Measurements from ENCODE around the gene INVS. TPM values are rescaled to one million over a fixed set of nuclear protein-coding genes. Genes with fewer than 3 reads are reported as not detected.
"Not testable (repeated sequence)": the region's sequence is repeated elsewhere in the genome, so short reads cannot be mapped to it uniquely, and the experiment has no call there.

INVS gene
- total RNA-seq, 1 donor from 2014 or later: 6.9 TPM

DNA sequence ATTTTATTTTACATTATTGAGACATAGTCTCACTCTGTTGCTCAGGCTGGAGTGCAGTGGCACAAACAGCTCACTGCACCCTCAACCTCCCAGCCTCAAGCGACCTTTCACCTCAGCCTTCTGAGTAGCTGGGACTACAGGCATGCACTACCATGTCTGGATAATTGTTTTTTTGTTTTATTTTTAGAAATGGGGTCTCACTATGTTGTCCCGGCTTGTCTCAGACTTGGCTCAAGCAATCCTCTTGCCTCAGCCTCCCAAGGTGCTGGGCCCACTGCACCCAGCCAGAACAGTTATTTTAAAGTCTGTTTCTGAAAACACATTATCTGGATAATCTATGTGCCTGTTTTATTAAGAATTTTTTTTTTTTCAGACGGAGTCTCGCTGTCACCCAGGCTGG is 191.7 kb downstream of the INVS start:
- intact Hi-C loops (cut with DNase I): no loop called here
- DNase-seq (ENCODE audit: missing footprints) (no peak), ATAC-seq (no peak)

DNA sequence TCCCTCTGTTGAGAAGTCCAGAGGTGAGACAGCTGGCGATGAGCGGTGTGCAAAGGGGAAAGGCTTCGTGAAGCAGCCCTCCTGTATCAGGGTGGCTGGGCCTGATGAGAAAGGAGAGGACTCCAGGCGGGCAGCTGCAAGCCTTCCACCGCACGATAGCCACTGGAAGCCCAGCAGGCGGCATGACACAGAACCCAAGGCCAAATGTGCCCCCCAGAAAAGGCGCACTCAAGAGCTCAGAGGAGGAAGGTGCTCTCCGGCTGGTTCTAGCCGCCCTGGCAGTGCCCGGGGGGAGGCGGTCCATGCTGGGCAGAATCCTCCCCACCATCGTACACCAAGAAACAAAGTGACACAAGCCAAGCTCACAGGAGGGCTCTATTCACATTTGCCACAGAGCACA is 193.4 kb downstream of the INVS start:
- ATAC-seq (no peak), DNase-seq (ENCODE audit: missing footprints) (no peak)
- intact Hi-C loops (cut with DNase I): no loop called here

DNA sequence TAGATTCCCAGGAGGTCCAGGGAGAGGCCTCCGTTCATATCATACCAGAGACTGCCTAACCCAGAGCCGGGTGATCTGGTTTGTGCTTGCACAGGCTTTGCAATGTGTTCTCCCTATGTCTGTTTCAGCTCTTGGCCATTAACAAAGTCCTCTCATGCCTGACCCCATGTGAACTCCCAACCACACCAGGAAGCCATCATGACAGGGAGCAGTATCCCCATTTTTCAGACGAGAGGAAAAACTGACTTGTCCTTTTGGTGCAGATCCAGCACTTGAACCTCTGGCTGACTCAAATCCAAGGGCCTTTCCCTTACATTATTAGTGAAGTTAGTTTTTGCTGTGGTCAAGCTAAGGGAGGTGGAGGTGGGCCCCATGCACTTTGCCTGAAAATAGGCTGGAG is 195.3 kb downstream of the INVS start:
- intact Hi-C loops (cut with DNase I): no loop called here
- DNase-seq (ENCODE audit: missing footprints) (no peak), ATAC-seq (no peak)

DNA sequence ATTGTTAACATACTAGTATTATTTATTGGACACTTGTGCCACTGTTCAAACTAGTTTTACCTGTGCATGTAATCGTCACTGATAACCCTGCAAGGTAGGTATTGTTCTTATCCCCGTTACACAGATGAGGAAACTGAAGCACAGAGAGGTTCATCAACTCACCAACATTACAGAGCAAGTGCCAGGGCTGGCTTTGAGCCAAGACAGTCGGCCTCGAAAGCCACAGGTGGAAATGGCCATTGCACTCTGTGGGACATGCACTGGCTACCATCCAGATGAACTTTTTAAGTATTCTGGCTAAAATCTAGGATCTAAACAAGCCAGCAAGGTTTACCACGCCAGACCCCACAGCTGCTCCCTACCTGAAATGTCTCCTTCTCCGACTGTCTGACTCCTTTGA is 195.8 kb downstream of the INVS start:
- DNase-seq (ENCODE audit: missing footprints) (no peak), ATAC-seq (no peak)
- intact Hi-C loops (cut with DNase I): no loop called here

DNA sequence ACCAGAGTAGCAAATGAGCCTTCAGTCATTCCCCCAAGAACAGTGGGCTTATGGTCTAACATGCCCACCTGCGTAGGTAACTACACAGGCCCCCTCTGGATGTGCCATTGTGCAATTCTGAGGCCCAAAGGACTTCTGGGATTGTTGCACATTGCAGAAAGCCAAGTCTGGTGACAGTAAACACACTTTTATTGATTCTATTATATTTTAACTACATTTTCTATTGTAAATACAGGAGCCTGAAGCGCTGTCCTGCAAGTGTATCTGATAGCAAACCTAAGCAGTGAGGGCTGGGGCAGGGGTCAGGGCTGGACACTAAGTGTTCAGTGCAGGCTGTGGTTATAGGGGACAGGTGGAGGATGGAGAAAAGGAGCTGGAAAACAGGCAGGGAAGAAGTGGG is 196.2 kb downstream of the INVS start:
- no peak for ATAC-seq
- intact Hi-C loops (cut with DNase I): no loop called here
- no peak for DNase-seq (ENCODE audit: missing footprints)

DNA sequence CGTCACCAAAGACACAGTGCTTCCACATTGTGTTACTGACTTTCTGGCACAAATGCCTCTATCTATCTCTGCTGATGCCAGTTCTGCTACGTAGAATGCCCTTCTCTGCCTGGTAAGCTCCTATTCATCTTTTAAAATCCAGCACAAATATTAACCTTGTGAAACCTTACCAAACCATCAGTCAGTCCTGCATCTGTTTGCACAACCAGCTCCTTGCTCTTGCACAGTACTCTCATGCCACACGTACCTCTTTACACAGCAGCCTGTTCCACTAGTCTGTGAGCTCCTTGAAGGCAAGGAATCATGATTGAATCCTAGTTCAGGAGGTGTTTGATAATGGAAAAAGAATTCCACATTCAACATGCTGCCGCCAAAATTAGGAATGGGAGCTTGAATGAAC is 197.4 kb downstream of the INVS start:
- intact Hi-C loops (cut with DNase I): no loop called here
- DNase-seq (ENCODE audit: missing footprints) (no peak), ATAC-seq (no peak)

DNA sequence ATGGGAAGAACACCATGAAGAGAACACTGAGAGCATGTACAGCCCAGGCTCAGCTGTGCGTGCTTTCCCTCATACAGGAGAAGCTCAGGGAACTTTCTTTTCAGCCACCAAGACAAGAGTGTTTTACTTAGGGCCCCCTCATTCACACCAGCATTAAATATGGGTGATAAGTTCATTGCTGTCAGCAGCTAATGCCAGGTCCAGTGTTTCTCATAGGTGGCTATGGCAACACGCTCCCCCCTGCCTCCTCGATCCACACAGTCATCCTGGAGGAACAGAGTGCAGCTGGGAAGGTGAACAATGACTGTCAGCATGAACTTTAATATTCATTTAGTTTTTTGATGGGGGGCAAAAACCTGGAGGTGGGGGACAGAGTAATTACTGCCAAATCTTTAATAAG is 199.3 kb downstream of the INVS start:
- ATAC-seq (no peak), DNase-seq (ENCODE audit: missing footprints) (no peak)
- intact Hi-C loops (cut with DNase I): no loop called here

DNA sequence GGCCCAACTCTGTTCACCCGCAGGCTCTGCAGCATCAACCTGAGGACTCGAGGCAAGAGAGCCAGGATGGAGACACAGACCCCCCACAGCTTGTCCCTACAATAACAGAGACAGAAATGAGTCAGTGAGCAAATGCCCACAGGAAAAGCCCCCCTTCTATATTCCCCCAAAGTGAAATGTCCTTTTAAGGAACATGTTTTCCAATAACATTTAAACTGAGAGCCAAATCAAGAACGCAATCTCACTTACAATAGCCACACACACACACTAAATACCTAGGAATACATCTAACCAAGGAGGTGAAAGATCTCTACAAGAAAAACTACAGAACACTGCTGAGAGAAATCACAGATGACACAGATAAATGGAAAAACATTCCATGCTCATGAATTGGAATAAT is 204.7 kb downstream of the INVS start:
- DNase-seq (ENCODE audit: missing footprints) (no peak), ATAC-seq (no peak)
- intact Hi-C loops (cut with DNase I): no loop called here

DNA sequence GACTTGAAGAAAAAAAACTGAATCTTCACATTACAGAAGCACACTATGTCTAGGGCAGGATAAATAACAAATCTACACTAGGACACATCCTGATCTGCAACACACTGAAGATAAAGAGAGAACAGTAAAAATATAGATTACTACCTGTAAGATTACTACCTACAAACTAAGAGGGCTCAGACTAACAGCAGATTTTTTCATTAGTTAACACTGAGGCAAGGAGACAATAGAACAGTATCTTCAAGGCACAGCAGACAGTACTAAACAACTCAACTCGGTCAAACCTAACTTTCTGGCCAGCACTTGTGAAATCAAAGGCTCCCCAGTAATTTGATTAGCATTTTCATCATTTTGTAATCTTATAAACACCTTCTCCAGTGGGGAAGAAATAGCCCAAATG is 207.2 kb downstream of the INVS start:
- ATAC-seq: no peak
- intact Hi-C loops (cut with DNase I): no loop called here

DNA sequence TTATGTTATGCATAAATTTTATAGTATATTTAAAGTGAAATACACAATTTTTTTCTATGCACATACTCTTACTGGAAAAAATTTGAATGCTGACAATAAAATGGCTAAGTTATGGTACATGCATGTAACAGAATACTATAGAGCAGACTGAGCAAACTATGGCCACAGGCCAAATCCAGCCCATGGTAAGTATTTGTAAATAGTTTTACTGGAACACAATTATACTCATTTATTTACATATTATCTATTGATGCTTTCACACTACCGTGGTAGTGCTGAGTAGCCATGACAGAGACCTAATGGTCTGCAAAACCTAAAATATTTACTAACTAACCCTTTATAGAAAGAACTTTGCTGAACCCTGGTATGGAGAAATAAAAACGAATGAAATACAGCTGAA is 208.0 kb downstream of the INVS start:
- DNase-seq (ENCODE audit: missing footprints): no peak
- intact Hi-C loops (cut with DNase I): no loop called here
- no peak for ATAC-seq

More for the DNA sequence above, 207.2 kb downstream of the INVS start:
- no peak for DNase-seq (ENCODE audit: missing footprints)

DNA sequence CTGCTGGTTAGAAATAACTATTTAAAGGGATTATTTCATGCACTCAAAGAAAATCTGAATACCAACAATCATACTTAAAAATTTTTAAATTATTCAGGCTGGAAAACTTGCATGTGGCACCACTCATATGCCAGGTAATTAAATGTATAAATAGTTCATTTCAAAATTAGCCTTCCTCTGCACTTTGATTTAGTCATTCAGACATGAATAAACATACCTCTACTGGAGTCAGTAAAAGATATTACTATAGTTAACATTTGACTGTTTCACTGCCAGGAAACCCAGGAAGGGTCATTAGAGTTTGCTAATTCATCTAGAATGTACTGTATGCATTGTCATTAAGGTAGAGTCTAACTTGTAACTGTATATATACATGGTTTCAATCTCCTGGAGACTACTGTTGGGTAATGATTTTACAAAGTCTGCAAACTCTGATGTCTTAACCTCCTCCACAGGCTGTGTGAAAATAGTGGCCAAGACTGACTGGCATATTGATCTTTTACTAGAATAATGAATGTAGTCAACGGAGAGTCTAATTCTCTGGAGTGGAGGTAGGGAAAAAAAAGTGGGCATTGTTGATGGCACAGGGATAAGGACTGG is 210.0 kb downstream of the INVS start:
- ATAC-seq (no peak), DNase-seq (ENCODE audit: missing footprints) (no peak)
- intact Hi-C loops (cut with DNase I): no loop called here

DNA sequence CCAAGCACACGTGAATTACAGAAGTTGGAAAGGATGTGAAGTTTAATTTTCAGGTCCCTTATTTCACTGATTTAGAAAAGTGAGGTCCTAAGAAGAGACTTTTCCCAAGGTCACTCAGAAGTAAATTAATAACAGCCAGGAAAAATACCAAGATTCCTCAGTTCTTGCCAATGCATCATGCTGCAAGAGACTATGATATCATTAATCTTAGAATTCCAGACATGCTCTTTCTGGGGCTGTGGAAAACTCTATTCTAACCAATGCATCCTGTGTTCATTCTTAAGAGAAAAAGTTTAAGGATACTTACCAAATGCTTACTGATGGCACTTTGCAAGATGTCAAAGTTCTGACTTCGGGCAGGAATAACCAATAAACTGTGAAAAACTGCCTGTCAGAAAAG is 210.9 kb downstream of the INVS start:
- DNase-seq (ENCODE audit: missing footprints) (no peak), ATAC-seq (no peak)
- intact Hi-C loops (cut with DNase I): no loop called here

DNA sequence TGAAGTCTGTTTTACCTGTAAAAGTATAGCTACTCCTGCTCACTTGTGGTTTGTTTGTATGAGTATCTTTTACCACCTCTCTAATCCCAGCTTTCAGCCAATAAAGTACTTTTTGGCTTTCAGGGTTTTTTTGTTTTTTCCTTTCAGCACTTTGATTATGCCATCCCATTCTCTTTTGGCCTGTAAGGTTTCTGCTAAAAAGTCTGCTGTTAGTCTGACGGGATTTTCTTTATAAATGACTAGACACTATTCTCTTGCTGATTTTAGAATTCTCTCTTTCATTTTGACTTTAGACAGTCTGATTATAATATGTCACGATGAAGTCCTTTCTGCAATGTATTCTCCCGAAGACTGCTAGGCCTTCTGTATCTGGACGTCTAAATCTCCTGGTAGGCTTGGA is 216.5 kb downstream of the INVS start:
- ATAC-seq: no peak
- intact Hi-C loops (cut with DNase I): no loop called here
- DNase-seq (ENCODE audit: missing footprints): no peak

DNA sequence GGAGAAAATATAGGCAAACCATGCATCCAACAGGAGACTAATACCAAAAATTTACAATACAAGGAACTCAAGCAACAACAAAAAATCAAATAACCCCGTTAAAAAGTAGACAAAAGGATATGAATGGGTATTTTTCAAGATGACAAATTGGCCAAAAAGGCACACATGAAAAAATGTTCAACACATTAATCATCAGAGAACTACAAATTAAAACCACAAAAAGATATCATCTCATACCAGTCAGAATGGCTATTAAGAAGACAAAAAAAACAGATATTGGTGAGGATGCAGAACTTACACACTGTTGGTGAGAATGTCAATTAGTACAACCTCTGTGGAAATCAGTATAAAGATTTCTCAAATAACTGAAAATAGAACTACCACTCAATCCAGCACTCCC is 218.7 kb downstream of the INVS start:
- DNase-seq (ENCODE audit: missing footprints): no peak
- intact Hi-C loops (cut with DNase I): no loop called here
- no peak for ATAC-seq

DNA sequence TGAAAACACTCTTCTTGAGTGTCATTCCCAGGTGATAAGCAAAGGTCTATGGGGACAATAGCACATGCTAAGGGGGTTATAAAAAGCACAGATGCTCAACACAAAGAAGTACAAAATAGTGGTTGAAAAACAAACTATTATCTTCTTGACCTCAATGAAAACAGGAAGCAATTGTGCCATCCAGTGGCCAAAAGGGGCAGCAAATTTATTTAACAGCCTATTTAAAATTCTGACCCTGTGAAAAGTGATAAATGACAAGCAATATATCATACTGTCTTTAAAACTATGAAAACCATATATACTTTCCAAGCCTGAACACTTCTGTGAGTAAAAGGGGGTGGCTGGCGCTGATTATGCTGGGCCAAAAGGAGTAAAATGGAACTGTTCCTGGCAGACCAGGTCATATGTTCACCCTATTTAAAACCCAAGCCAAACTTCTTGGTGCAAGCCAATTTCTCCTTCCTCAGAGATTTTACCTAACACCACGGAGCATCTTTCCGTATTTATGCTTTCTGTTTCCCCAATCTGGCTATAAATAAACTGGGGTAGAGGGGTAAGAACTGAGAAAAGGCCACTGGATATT is 224.0 kb downstream of the INVS start:
- intact Hi-C loops (cut with DNase I): loop anchor here (5.0 to 10.0 kb wide), 4 partner anchors 274 to 1158 kb away; no protein-coding TSS in a partner anchor
- ATAC-seq (no peak), DNase-seq (ENCODE audit: missing footprints) (no peak)

DNA sequence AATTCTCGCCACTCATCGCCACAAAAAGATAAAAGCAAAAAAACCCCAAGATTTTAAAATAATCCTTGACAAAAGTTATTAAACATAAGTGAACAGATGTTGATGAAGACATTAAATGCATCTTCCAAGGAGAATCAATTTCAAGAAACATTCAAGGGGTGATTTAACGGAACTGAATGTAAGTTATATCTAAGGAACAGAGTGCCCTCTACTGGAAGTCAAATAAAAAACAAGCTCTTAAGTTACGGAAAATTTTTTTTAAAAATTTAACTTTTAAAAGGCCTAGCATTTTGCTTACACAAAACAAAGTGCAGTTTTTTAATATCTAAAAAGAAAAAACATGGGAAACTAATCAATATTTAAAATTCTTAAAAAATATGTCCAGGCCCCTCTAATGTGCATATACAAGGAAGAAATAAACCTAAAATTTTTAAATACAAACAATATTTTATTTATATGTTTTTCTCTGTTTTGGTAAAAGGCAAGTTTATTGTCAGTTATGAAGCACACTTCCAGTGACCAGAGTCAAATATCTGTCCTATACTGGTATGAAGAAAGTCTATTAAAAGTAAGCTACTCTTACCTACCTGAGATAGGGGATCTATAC is 225.7 kb downstream of the INVS start:
- no peak for DNase-seq (ENCODE audit: missing footprints)
- intact Hi-C loops (cut with DNase I): loop anchor here (5.0 to 10.0 kb wide), 4 partner anchors 273 to 1160 kb away; no protein-coding TSS in a partner anchor
- no peak for ATAC-seq

DNA sequence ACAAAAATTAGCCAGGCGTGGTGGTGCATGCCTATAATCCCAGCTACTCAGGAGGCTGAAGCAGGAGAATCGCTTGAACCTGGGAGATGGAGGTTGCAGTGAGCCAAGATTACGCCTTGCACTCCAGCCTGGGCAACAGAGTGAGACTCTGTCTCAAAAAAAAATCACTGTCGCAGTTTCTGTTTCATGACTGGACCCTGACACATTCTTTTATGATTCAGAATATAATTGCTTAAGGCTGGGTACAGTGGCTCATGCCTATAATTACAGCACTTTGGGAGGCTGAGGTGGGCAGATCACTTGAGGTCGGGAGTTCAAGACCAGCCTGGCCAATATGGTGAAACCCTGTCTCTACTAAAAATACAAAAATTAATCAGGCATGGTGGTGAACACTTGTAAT is 239.7 kb downstream of the INVS start:
- intact Hi-C loops (cut with DNase I); ATAC-seq; DNase-seq (ENCODE audit: missing footprints): not testable (repeated sequence)

DNA sequence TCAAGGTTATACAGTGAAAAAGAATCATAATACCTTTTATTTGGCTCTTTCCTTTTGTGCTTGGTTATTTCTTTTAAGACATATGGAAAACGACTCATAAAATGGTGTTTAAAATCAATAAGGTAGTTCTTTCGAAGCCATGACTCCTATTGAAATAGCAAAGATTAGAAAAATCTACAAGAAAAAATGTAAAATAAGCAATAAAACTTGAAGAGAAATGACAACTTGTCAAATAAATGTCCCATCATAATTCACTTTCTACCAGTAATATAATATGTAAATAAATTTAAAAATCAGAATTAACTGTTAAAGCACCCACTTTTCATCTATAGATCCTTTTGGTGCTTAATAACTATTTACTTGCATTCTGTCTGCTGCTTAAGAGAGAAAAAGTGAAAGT is 241.2 kb downstream of the INVS start:
- ATAC-seq (no peak), DNase-seq (ENCODE audit: missing footprints) (no peak)
- intact Hi-C loops (cut with DNase I): no loop called here

DNA sequence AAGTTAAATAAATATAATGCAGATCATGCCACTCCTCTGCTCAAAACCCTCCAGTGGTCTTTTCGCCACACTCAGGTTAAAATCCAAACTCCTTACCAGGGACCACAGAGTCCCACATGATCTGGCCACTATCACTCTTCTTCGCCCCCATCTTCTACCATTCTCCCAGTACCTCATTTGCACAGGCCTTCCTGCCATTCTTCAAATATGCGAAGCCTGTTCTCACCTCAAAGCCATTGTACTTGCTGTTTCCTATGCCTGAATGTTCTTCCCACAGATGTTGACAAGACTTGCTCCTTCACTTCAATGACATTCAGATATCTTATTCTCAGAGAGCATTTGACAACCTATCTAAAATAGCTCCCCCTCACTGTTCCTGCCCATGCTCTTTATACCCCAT is 242.8 kb downstream of the INVS start:
- intact Hi-C loops (cut with DNase I): no loop called here
- ATAC-seq: no peak

DNA sequence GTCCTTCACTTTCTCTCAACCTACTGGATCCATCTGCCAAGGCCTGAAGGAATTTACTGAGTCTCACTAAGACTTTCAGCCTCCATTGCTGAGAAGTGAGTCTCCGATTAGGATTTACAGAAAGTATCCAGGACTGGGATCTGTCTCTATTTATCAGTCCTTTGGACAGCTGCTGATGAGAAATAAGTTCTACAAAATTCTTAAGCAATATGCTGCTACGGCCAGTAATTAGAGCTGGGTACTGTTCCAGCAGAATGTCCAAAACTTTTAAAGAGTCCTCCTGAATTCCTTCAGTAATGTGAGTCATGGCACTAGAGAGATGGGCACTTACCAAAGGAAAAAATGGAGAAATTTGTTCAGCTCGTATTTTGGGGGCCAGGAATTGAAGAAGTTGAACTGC is 247.8 kb downstream of the INVS start:
- peak; percentile 56 for ATAC-seq
- intact Hi-C loops (cut with DNase I): no loop called here
- DNase-seq (ENCODE audit: missing footprints): no peak

More for the DNA sequence above, 242.8 kb downstream of the INVS start:
- no peak for DNase-seq (ENCODE audit: missing footprints)

DNA sequence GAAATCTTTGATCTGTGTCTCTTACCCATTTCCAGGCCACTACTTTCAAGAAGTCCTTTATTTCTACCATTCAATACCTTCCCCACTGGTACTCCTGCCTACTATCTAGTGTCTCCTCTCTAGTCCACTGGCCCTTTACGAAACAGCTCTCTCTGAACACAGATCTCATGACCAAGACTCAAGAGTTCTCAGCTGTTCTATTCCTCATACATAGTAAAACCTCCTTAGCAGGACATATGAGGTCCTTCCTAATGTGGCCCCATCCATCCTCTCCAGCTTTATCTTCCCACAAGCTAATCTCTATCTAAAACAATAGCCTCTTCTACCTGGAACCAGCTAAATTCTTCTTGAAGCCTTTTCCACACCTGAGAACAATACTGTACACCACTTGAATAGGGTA is 251.1 kb downstream of the INVS start:
- ATAC-seq (no peak), DNase-seq (ENCODE audit: missing footprints) (no peak)
- intact Hi-C loops (cut with DNase I): loop anchor here (5.0 to 10.0 kb wide), 2 partner anchors 77 to 245 kb away; partner anchors contain the start of gene MSANTD3

Measured in Right ventricle myocardium inferior (tissue), 1 donor.